ENCODE results near the gene API5. TPM values are rescaled to one million over a fixed set of nuclear protein-coding genes. Genes with fewer than 3 reads are reported as not detected.

API5 gene
- total RNA-seq, 4 donors from 2014 or later: 54.0 to 68.5 (median 57.3) TPM

DNA sequence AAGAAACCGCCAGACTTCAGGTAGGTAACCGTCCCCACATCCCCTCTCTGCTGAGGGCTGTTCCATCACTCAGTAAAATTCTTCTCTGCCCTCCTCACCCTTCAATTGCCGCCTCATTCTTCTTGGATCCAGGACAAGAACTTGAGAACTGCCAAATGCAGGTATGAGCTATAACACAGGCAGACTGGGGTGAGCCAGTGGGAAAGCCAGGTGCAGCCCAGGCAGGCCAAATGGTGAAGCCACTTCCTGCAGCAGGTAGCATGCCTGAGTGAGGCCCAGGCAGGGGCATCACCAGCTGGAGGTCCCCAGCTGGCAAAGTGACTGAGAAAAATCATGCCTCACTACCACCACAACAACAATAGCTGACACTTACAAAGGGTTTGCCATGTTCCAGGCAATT is 22.4 kb upstream of the API5 start:
- no peaks in the 10 kb centered on the region for H3K27me3 ChIP-seq
- no peaks in the 10 kb centered on the region for H3K4me1 ChIP-seq
- intact Hi-C loops (cut with DNase I; ENCODE audit: low total_unique reads) (no loop called here), in situ Hi-C loops (cut with MboI; ENCODE audit: low sequenced_read_pairs in 4 of 4) (loop anchor here in 1 of 4 donors (25.0 kb wide), 1 partner anchor 102 kb away; no protein-coding TSS in a partner anchor)
- H3K27ac ChIP-seq: no peak overlapping the region
- no peaks in the 10 kb centered on the region for H3K36me3 ChIP-seq
- no peak for DNase-seq
- TF ChIP-seq, protein P1, sequence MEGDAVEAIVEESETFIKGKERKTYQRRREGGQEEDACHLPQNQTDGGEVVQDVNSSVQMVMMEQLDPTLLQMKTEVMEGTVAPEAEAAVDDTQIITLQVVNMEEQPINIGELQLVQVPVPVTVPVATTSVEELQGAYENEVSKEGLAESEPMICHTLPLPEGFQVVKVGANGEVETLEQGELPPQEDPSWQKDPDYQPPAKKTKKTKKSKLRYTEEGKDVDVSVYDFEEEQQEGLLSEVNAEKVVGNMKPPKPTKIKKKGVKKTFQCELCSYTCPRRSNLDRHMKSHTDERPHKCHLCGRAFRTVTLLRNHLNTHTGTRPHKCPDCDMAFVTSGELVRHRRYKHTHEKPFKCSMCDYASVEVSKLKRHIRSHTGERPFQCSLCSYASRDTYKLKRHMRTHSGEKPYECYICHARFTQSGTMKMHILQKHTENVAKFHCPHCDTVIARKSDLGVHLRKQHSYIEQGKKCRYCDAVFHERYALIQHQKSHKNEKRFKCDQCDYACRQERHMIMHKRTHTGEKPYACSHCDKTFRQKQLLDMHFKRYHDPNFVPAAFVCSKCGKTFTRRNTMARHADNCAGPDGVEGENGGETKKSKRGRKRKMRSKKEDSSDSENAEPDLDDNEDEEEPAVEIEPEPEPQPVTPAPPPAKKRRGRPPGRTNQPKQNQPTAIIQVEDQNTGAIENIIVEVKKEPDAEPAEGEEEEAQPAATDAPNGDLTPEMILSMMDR (IDR thresholded peaks at IDR 0.05 in 4 of 5, conservative IDR thresholded peaks at IDR 0.05 in 1 of 5): no peak
- no peak for TF ChIP-seq POLR2A (IDR thresholded peaks at IDR 0.05)
- no peak overlapping the region for H3K4me3 ChIP-seq
- ATAC-seq: no peak
- no peaks in the 10 kb centered on the region for H3K9me3 ChIP-seq

DNA sequence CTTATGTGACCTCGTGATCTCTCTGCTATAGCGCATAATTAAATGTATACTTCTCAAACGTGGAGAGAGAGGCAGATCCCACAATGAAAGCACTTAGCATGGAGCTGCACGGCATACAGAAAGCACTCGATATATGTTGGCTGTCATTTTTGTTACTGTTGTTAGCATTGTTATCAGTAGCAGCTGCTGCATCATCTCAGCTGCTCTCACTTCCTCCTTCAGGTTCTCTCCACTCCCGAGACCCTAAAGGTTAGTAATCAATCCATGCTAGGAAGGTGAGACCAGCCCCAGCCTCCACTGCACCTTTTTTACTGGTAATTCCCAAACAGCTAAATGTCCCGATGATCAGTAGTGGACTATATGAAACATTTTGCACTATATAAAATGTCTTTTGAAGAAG is 13.4 kb upstream of the API5 start:
- no peaks in the 10 kb centered on the region for H3K4me1 ChIP-seq
- H3K4me3 ChIP-seq: no peak overlapping the region
- ATAC-seq (no peak), DNase-seq (no peak)
- no peaks in the 10 kb centered on the region for H3K36me3 ChIP-seq
- no peak overlapping the region for H3K27ac ChIP-seq
- no peak for TF ChIP-seq POLR2A (IDR thresholded peaks at IDR 0.05)
- TF ChIP-seq, protein P1 (IDR thresholded peaks at IDR 0.05 in 4 of 5, conservative IDR thresholded peaks at IDR 0.05 in 1 of 5): no peak
- no peaks in the 10 kb centered on the region for H3K27me3 ChIP-seq
- intact Hi-C loops (cut with DNase I; ENCODE audit: low total_unique reads): no loop called here
- H3K9me3 ChIP-seq: no peaks in the 10 kb centered on the region
- in situ Hi-C loops (cut with MboI; ENCODE audit: low sequenced_read_pairs in 4 of 4): loop anchor here in 1 of 4 donors (25.0 kb wide), 1 partner anchor 111 kb away; no protein-coding TSS in a partner anchor

DNA sequence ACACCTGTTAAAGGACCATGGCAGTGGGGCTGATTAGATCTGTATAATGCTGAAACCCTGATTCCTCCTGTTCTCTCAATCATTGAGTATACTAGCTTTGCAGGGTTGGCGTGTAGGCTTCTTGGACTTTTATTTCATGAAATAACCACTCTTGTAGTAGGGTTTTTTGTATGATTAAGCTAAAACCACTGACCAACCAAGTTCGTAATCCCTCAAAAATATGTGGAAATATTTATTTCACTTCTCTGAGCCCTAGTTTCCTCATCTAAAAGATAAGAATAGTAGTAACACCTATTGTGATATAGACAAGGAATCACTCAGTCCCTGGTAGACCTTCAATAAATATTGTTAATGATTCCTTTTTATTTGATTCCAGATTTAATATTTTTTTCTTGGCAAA is 4.2 kb downstream of the API5 start:
- no peak overlapping the region for H3K4me3 ChIP-seq
- H3K36me3 ChIP-seq: peaks cover 0 to 29% of the 10 kb centered on the region in 2 donors
- no peaks in the 10 kb centered on the region for H3K9me3 ChIP-seq
- H3K27me3 ChIP-seq: no peaks in the 10 kb centered on the region
- TF ChIP-seq, protein P1 (IDR thresholded peaks at IDR 0.05 in 4 of 5, conservative IDR thresholded peaks at IDR 0.05 in 1 of 5): no peak
- no peak for TF ChIP-seq POLR2A (IDR thresholded peaks at IDR 0.05)
- in situ Hi-C loops (cut with MboI; ENCODE audit: low sequenced_read_pairs in 4 of 4) (no loop called here), intact Hi-C loops (cut with DNase I; ENCODE audit: low total_unique reads) (no loop called here)
- DNase-seq (no peak), ATAC-seq (no peak)
- no peak overlapping the region for H3K27ac ChIP-seq
- peaks cover 22 to 28% of the 10 kb centered on the region in 2 donors for H3K4me1 ChIP-seq

DNA sequence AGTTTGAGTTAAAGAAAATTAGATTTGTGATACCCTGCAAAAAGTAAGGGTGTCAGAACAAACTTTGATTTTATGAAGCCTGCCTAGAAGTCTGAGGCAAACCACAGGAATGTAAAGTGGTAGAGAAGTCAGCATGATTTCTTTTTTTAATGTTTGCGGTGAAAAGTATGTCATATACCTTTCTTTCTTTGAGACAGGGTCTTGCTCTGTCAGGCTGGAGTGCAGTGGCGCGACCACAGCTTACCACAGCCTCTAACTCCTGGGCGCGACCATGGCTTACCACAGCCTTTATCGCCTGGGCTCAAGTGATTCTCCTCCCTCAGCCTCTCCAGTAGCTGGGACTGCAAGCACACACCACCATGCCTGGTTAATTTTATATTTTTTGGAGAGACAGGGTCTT is 4.7 kb downstream of the API5 start:
- Histone ChIP-seq H3K4me1 (peaks cover 20 to 26% of the 10 kb centered on the region in 2 donors), H3K36me3 (peaks cover 0 to 34% of the 10 kb centered on the region in 2 donors), H3K9me3 (no peaks in the 10 kb centered on the region), H3K4me3 (no peak overlapping the region), H3K27ac (no peak overlapping the region), H3K27me3 (no peaks in the 10 kb centered on the region)
- in situ Hi-C loops (cut with MboI; ENCODE audit: low sequenced_read_pairs in 4 of 4) (no loop called here), intact Hi-C loops (cut with DNase I; ENCODE audit: low total_unique reads) (no loop called here)
- ATAC-seq: no peak
- no peak for TF ChIP-seq POLR2A (IDR thresholded peaks at IDR 0.05)
- no peak for DNase-seq

DNA sequence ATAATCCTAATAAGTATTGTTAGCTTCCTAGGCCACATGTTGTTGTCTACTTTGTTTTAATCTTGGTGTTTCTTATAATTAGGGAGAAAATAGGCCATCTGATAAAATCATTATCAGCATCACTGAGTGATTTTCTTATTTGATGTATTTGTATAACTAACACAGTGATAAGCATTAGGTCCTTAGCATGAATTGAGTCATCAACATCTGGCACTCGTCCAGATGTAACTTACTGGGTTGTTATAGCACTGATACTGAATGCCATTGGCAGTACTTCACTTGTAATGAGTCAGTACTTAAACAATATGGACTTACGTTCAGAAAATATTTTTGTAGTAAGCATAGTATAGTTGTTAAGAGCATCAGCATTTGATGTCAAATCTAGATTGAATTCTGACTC is 16.2 kb downstream of the API5 start:
- no peaks in the 10 kb centered on the region for H3K27me3 ChIP-seq
- no peak for DNase-seq
- intact Hi-C loops (cut with DNase I; ENCODE audit: low total_unique reads): no loop called here
- in situ Hi-C loops (cut with MboI; ENCODE audit: low sequenced_read_pairs in 4 of 4): loop anchor here in 1 of 4 donors (10.0 kb wide), 1 partner anchor 77 kb away; no protein-coding TSS in a partner anchor
- no peak overlapping the region for H3K4me3 ChIP-seq
- TF ChIP-seq, protein P1 (IDR thresholded peaks at IDR 0.05 in 4 of 5, conservative IDR thresholded peaks at IDR 0.05 in 1 of 5): no peak
- TF ChIP-seq POLR2A (IDR thresholded peaks at IDR 0.05): no peak
- H3K36me3 ChIP-seq: peaks cover 0 to 99% of the 10 kb centered on the region in 2 donors
- H3K9me3 ChIP-seq: no peaks in the 10 kb centered on the region
- H3K27ac ChIP-seq: no peak overlapping the region
- H3K4me1 ChIP-seq: no peaks in the 10 kb centered on the region
- ATAC-seq: no peak

Data from gastrocnemius medialis (tissue), 4 donors.